HL-60 (cell line): ENCODE results near the gene ARTN.

Experiments
- DNase-seq, 2 experiments: peaks; one replicate each; pipeline ENCODE4 v3.0.0-alpha.2; 2010 to 2020; ENCODE audit warnings: low read depth in 1 of 2, low spot score in 1 of 2
- H3K27ac ChIP-seq: fragments of 250-450 bp; sonication (Bioruptor Pico); replicated peaks from 2 replicates; pipeline ENCODE4 v1.5.1; 2020; ENCODE audit warnings: mild to moderate bottlenecking, moderate library complexity
- H3K27me3 ChIP-seq: fragments of 250-450 bp; sonication (Bioruptor Pico); 2 replicates; pipeline ENCODE4 v1.5.1; 2021; ENCODE audit warnings: mild to moderate bottlenecking, moderate library complexity; ENCODE audit not compliant: insufficient read depth, poor library complexity, severe bottlenecking
- H3K4me3 ChIP-seq: replicated peaks from 2 replicates; pipeline ENCODE4 v1.5.1; 2011; ENCODE audit warnings: mild to moderate bottlenecking, control low read depth, low read length; ENCODE audit not compliant: insufficient read depth
- CTCF ChIP-seq: IDR thresholded peaks from one replicate; pipeline ENCODE4 v1.5.1; 2011; ENCODE audit warnings: low read length, control low read depth, inconsistent platforms; ENCODE audit not compliant: insufficient read depth
- GABPA ChIP-seq: IDR thresholded peaks from 2 replicates; pipeline ENCODE4 v1.6.1; 2012; ENCODE audit warnings: low read depth
- POLR2AphosphoS5 ChIP-seq: IDR thresholded peaks from 2 replicates; pipeline ENCODE4 v1.6.1; 2012; ENCODE audit warnings: low read depth
- REST ChIP-seq: IDR thresholded peaks from 2 replicates; pipeline ENCODE4 v1.6.1; 2012; ENCODE audit warnings: low read depth; ENCODE audit not compliant: insufficient replicate concordance
- SPI1 ChIP-seq: IDR thresholded peaks from 2 replicates; pipeline ENCODE4 v1.6.1; 2012; ENCODE audit warnings: low read depth, mild to moderate bottlenecking, borderline replicate concordance

ARTN gene

GRCh38 chr1:43980255-43981134 is 46.9 kb downstream of the ARTN start:
- TF ChIP-seq POLR2AphosphoS5 (no peak), REST (no peak), GABPA (no peak), SPI1 (no peak), CTCF (no peak)

GRCh38 chr1:43981135-43981491 is 47.5 kb downstream of the ARTN start:
- H3K27me3 ChIP-seq = no peaks in the 10 kb centered on the region
- no peak for DNase-seq
- no peak overlapping the region for H3K27ac ChIP-seq
- no peak overlapping the region for H3K4me3 ChIP-seq
- TF ChIP-seq POLR2AphosphoS5 = no peak
- TF ChIP-seq GABPA = no peak
- TF ChIP-seq CTCF = no peak
- no peak for TF ChIP-seq REST
- no peak for TF ChIP-seq SPI1

More at GRCh38 chr1:43980255-43981134, 46.9 kb downstream of the ARTN start:
- Histone ChIP-seq H3K4me3 (peak overlapping the region; percentile 63), H3K27me3 (no peaks in the 10 kb centered on the region), H3K27ac (peak overlapping the region; percentile 48)
- peak in 1 of 2 experiments; percentile 85 for DNase-seq

- TF ChIP-seq CTCF (no peak), POLR2AphosphoS5 (no peak), REST (no peak), GABPA (no peak), SPI1 (no peak)
Observed at GRCh38 chr1:43981636-43982035, 48.0 kb downstream of the ARTN start.

More at GRCh38 chr1:43981636-43982035, 48.0 kb downstream of the ARTN start:
- no peak for DNase-seq
- H3K27me3 ChIP-seq = no peaks in the 10 kb centered on the region
- no peak overlapping the region for H3K4me3 ChIP-seq
- no peak overlapping the region for H3K27ac ChIP-seq
